Neural crest cell (in vitro differentiated cells): ENCODE results near the gene RADIL. TPM values are rescaled to one million over a fixed set of nuclear protein-coding genes. Genes with fewer than 3 reads are reported as not detected.

Experiments used
- DNase-seq: peaks from one replicate; pipeline ENCODE4 v3.0.0; 2021; ENCODE audit warnings: low read depth, mixed read lengths, low spot score
- H3K27ac Mint-ChIP-seq: one replicate; pipeline ENCODE4 v1.8.0; 2021; ENCODE audit warnings: mild to moderate bottlenecking, mixed read lengths; ENCODE audit not compliant: unreplicated experiment
- H3K27me3 Mint-ChIP-seq: 2 replicates; pipeline ENCODE4 v1.8.0; 2021; ENCODE audit warnings: low read depth, mild to moderate bottlenecking, mixed read lengths
- H3K36me3 Mint-ChIP-seq: 2 replicates; pipeline ENCODE4 v1.8.0; 2021; ENCODE audit warnings: low read depth, mild to moderate bottlenecking, mixed read lengths
- H3K4me1 Mint-ChIP-seq: 2 replicates; pipeline ENCODE4 v1.8.0; 2021; ENCODE audit warnings: mixed read lengths
- H3K4me3 Mint-ChIP-seq: one replicate; pipeline ENCODE4 v1.8.0; 2021; ENCODE audit warnings: mild to moderate bottlenecking, mixed read lengths
- H3K9me3 Mint-ChIP-seq: 2 replicates; pipeline ENCODE4 v1.8.0; 2021; ENCODE audit warnings: mixed read lengths
- total RNA-seq: library from RNA; stranded (reverse); gene quantifications from 2 replicates; pipeline ENCODE4 v1.2.1, GENCODE V29; 2021
- TF ChIP-seq, protein P1 (sequence below): fragments of 200-600 bp; sonication (generic); conservative IDR thresholded peaks from 2 replicates; pipeline ENCODE4 v1.5.0; 2021; ENCODE audit warnings: antibody characterized with exemption, mild to moderate bottlenecking

Gene RADIL
- total RNA-seq, 1 donor from 2014 or later = 13.8 TPM

DNA sequence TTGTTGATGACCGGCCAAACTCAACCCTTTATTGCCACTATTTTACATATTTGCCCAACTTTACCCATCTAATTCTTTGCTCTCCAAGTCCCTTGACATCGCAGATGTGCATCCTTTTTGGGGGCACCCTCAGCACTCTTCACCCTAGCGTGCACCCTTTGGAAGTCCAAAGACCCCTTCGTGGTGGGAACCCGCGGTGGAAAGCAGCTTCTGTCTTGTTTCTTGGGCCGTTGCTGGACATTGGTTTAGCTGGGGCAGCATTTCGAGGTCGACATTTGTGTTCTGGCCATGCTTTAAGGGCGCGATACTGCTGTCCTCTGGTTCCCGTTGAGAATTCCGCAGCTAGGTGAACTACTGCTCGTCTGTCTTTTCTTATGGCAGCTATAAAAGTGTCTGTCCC, 21.4 kb downstream of the RADIL start:
- H3K27me3 Mint-ChIP-seq = no peaks in the 10 kb centered on the region
- no peak for DNase-seq
- H3K27ac Mint-ChIP-seq = no peak overlapping the region
- TF ChIP-seq, protein P1, sequence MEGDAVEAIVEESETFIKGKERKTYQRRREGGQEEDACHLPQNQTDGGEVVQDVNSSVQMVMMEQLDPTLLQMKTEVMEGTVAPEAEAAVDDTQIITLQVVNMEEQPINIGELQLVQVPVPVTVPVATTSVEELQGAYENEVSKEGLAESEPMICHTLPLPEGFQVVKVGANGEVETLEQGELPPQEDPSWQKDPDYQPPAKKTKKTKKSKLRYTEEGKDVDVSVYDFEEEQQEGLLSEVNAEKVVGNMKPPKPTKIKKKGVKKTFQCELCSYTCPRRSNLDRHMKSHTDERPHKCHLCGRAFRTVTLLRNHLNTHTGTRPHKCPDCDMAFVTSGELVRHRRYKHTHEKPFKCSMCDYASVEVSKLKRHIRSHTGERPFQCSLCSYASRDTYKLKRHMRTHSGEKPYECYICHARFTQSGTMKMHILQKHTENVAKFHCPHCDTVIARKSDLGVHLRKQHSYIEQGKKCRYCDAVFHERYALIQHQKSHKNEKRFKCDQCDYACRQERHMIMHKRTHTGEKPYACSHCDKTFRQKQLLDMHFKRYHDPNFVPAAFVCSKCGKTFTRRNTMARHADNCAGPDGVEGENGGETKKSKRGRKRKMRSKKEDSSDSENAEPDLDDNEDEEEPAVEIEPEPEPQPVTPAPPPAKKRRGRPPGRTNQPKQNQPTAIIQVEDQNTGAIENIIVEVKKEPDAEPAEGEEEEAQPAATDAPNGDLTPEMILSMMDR = no peak
- peaks cover 8% of the 10 kb centered on the region for H3K4me1 Mint-ChIP-seq
- H3K9me3 Mint-ChIP-seq = peaks cover 16% of the 10 kb centered on the region
- H3K4me3 Mint-ChIP-seq = no peak overlapping the region
- H3K36me3 Mint-ChIP-seq = peaks cover 18% of the 10 kb centered on the region

DNA sequence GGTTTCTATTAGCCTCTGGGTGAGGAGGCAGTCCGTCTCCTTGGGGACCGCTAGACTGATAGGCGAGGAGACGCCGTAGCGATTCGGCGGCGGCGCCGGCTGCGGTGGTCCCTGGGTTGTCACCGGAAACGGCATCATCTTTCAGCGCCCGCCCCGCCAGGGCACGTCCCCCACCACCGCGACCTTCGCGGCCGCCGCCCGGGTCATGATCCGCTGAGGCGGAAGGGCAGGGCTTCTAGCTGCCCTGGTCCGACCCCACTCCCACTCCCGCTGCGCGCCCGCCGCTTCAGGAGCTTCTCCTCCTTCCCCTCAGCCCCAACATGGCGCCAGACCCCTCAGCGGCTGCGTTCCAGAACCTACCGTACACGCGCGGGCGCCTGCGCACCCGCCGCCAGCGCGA, 21.8 kb downstream of the RADIL start, which contains the start of gene PAPOLB:
Gene PAPOLB, minus strand, starts transcription at position 358 of the 400 bp plus-strand sequence. Its CDS starts 220 bp downstream, at position 138.
- Mint-ChIP-seq H3K9me3 (peaks cover 16% of the 10 kb centered on the region), H3K27me3 (no peaks in the 10 kb centered on the region), H3K4me3 (no peak within 1 kb of the TSS), H3K36me3 (peaks cover 18% of the 10 kb centered on the region), H3K4me1 (peaks cover 13% of the 10 kb centered on the region), H3K27ac (no peak within 1 kb of the TSS)
- no peak for DNase-seq
- TF ChIP-seq, protein P1 = no peak

DNA sequence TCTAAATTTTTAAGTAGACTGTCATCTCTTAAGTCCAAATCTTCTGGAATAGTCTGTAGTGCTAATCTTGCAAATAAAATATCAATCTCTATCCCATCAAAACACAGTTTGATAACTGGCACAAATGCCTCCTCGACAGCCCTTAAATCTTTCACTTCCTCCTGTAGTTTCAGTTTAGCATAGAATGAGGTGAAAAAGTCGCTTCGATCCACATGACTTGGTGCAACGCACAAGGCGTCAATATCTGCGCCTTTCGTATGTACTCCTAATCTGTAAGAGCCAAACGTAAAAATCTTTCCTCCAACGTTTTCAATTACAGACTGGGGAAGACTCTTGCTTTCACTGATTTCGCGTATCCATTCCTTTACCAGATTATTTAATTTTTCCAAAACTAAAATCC, 22.3 kb downstream of the RADIL start:
- DNase-seq = no peak
- Mint-ChIP-seq H3K36me3 (peaks cover 18% of the 10 kb centered on the region), H3K27ac (no peak overlapping the region), H3K4me1 (peaks cover 13% of the 10 kb centered on the region), H3K4me3 (no peak overlapping the region), H3K27me3 (no peaks in the 10 kb centered on the region), H3K9me3 (peaks cover 16% of the 10 kb centered on the region)
- TF ChIP-seq, protein P1 = no peak

DNA sequence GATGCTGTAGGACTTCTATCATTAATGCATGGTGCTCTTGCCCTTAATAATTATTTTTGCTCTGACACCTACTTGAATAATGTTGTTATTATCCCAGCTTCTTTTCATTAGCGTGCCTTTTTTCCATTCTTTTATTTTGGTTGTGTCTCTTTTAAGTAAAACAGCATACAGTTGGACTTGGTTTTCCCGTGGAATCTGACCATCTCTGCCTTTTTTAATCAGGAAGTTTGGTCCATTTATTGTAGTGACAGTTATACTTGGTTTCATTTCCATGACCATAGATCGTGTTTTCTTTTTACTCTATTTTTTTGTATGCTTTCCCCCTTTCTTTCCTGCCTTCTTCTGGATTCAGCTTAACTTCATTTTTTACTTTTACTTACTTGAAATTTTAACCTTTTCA, 26.3 kb downstream of the RADIL start:
- H3K27me3 Mint-ChIP-seq = no peaks in the 10 kb centered on the region
- H3K4me3 Mint-ChIP-seq = no peak overlapping the region
- TF ChIP-seq, protein P1 = no peak
- peaks cover 5% of the 10 kb centered on the region for H3K9me3 Mint-ChIP-seq
- peaks cover 12% of the 10 kb centered on the region for H3K4me1 Mint-ChIP-seq
- DNase-seq = no peak
- H3K27ac Mint-ChIP-seq = no peak overlapping the region
- H3K36me3 Mint-ChIP-seq = no peaks in the 10 kb centered on the region

DNA sequence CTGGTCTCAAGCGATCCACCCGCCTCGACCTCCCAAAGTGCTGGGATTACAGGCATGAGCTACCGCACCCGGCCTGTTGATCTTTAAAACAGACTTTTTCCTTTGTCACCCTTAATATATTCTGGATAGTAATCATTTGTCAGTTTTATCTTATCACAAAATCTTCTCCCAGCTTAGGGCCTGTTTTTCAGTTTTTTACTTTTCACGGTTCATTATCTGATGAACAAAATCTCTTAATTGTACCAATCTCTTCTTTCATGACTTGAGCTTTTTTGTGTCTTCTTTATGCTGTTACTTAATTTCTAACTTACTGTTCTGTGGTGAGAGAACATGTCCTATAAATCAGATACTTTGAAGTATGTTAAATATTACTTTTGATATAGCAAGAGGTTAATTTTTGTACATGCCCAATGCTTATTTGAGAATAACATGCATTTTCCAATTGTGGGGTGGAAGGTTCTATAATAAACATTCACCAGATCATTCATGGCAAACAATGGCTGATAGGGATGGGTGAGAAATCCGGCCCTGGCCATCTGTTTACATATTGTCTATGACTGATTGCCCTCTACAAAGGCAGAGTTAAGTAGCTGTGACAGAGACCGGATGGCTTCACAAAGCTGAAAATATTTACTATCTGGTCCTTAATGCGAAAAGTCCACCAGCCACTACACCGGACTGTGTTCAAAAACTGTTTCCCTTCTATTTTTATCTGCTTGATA, 27.0 kb downstream of the RADIL start:
- Mint-ChIP-seq H3K9me3 (peaks cover 5% of the 10 kb centered on the region), H3K36me3 (peaks cover 3% of the 10 kb centered on the region), H3K27ac (no peak overlapping the region), H3K27me3 (no peaks in the 10 kb centered on the region), H3K4me3 (no peak overlapping the region), H3K4me1 (peaks cover 12% of the 10 kb centered on the region)
- DNase-seq = no peak
- TF ChIP-seq, protein P1 = no peak
